Measurements from ENCODE around the gene SH2D1A. TPM values are rescaled to one million over a fixed set of nuclear protein-coding genes. Genes with fewer than 3 reads are reported as not detected.

Gene SH2D1A
- total and polyA plus RNA-seq, 2 of the 13 experiments (the other 11 are each of a cell fraction or from before 2014, with no cell fraction given): not detected

DNA sequence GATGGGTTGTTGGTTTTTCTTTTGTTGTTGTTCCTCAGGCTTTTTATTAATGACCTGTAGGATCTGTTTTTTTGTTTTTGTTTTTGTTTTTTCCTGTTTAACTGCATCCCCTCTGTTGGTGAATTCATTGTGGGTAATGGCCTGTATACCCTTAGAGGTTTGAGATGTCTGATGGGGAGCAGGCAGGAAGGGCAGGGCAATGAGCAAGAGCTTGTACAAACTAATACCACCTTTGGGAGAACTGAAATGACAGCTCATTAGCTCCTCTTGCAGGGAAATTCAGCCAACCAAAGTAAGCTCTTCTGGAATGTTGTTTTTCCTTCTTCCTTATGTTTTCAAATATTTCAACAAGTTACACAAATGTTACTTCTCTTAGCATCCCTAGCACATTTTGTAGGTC is 23.4 kb downstream of the SH2D1A start:
- FAIRE-seq (no peak), ATAC-seq (no peak)
- CTCF ChIA-PET (ENCODE audit: low intra/inter-chr PET ratio, low total read pairs): no interaction called here

DNA sequence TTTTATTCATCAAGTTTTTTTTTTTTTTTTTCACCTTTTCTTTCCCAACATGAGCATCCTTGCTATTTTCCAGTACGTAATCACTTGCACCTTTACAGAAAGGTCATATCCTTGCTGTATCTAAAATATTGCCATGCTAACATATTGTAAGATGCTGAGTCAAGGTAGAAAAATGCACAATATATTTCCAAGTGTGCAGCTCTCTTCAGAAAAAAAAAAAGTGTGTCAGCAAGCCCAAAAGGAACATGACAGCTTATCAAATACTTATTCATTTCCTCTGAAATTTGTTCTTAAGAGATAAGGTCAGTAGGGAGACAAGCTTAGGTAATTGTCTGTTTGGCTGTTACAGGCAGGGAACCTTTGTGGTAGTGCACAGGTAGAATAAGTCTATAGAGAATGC is 27.0 kb downstream of the SH2D1A start:
- no peak for ATAC-seq
- CTCF ChIA-PET (ENCODE audit: low intra/inter-chr PET ratio, low total read pairs): no interaction called here
- Histone ChIP-seq H3K4me1 (ENCODE audit: insufficient read depth, low read length) (no peaks in the 10 kb centered on the region), H3K79me2 (ENCODE audit: insufficient read depth, low read length) (no peaks in the 10 kb centered on the region), H3K9me3 (ENCODE audit: low read length) (no peaks in the 10 kb centered on the region), H3K4me2 (ENCODE audit: low read depth, low read length) (no peak overlapping the region), H4K20me1 (ENCODE audit: insufficient read depth, low read length) (no peaks in the 10 kb centered on the region), H3K27me3 (ENCODE audit: control insufficient read depth in 1 of 2, insufficient read depth in 2 of 2, low read length in 2 of 2) (no peaks in the 10 kb centered on the region), H2AFZ (ENCODE audit: low read length) (no peak overlapping the region), H3K9ac (ENCODE audit: insufficient read depth, low read depth, low read length) (no peak overlapping the region), H3K4me3 (replicated peaks in 1 of 3; ENCODE audit: insufficient read depth in 1 of 3, low read depth in 2 of 3, low read length in 3 of 3) (no peak overlapping the region), H3K27ac (ENCODE audit: extremely low read length, insufficient read depth, low read length) (no peak overlapping the region), H3K36me3 (replicated peaks in 1 of 2; ENCODE audit: control insufficient read depth in 1 of 2, insufficient read depth in 2 of 2, low read length in 2 of 2) (no peaks in the 10 kb centered on the region)
- FAIRE-seq: no peak
- DNase-seq (ENCODE audit: low spot score): no peak
- POLR2A ChIA-PET: no interaction called here
- WGBS (ENCODE audit: low lambda C conversion rate): 10% methylated on average over 1 of the region's 1 CpG
- in situ Hi-C loops (cut with HindIII; ENCODE audit: extremely low pct_ligation_motif_present, low pct_unique_long_range_greater_than_20kb) (no loop called here), intact Hi-C loops (cut with micrococcal nuclease; ENCODE audit: unreplicated experiment) (no loop called here)
- no TSS peak for BruUV-seq (replicated peaks)
- TF ChIP-seq SETDB1 (CRISPR knock-in tag; IDR thresholded peaks at IDR 0.05; ENCODE audit: borderline replicate concordance) (no peak), PAWR (CRISPR knock-in tag; IDR thresholded peaks at IDR 0.05; ENCODE audit: borderline replicate concordance) (no peak), ZKSCAN1 (IDR thresholded peaks at IDR 0.05; ENCODE audit: low read length) (no peak), SATB2 (CRISPR knock-in tag; IDR thresholded peaks at IDR 0.05) (no peak), SNAI1 (CRISPR knock-in tag; IDR thresholded peaks at IDR 0.05; ENCODE audit: borderline replicate concordance) (no peak), ZNF260 (CRISPR knock-in tag; IDR thresholded peaks at IDR 0.05; ENCODE audit: borderline replicate concordance, low read depth) (no peak)
- TF ChIP-seq, protein P1, sequence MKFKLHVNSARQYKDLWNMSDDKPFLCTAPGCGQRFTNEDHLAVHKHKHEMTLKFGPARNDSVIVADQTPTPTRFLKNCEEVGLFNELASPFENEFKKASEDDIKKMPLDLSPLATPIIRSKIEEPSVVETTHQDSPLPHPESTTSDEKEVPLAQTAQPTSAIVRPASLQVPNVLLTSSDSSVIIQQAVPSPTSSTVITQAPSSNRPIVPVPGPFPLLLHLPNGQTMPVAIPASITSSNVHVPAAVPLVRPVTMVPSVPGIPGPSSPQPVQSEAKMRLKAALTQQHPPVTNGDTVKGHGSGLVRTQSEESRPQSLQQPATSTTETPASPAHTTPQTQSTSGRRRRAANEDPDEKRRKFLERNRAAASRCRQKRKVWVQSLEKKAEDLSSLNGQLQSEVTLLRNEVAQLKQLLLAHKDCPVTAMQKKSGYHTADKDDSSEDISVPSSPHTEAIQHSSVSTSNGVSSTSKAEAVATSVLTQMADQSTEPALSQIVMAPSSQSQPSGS (CRISPR knock-in tag; IDR thresholded peaks at IDR 0.05): no peak
- TF ChIP-seq, protein P2, sequence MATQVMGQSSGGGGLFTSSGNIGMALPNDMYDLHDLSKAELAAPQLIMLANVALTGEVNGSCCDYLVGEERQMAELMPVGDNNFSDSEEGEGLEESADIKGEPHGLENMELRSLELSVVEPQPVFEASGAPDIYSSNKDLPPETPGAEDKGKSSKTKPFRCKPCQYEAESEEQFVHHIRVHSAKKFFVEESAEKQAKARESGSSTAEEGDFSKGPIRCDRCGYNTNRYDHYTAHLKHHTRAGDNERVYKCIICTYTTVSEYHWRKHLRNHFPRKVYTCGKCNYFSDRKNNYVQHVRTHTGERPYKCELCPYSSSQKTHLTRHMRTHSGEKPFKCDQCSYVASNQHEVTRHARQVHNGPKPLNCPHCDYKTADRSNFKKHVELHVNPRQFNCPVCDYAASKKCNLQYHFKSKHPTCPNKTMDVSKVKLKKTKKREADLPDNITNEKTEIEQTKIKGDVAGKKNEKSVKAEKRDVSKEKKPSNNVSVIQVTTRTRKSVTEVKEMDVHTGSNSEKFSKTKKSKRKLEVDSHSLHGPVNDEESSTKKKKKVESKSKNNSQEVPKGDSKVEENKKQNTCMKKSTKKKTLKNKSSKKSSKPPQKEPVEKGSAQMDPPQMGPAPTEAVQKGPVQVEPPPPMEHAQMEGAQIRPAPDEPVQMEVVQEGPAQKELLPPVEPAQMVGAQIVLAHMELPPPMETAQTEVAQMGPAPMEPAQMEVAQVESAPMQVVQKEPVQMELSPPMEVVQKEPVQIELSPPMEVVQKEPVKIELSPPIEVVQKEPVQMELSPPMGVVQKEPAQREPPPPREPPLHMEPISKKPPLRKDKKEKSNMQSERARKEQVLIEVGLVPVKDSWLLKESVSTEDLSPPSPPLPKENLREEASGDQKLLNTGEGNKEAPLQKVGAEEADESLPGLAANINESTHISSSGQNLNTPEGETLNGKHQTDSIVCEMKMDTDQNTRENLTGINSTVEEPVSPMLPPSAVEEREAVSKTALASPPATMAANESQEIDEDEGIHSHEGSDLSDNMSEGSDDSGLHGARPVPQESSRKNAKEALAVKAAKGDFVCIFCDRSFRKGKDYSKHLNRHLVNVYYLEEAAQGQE (IDR thresholded peaks at IDR 0.05; ENCODE audit: borderline replicate concordance in 1 of 2, low read depth in 1 of 2, low read length in 2 of 2): no peak

More for the DNA sequence above, 23.4 kb downstream of the SH2D1A start:
- BruUV-seq (replicated peaks): no TSS peak
- H2AFZ ChIP-seq (ENCODE audit: low read length): no peak overlapping the region
- DNase-seq (ENCODE audit: low spot score): no peak
- no peaks in the 10 kb centered on the region for H3K27me3 ChIP-seq (ENCODE audit: control insufficient read depth in 1 of 2, insufficient read depth in 2 of 2, low read length in 2 of 2)
- H3K9me3 ChIP-seq (ENCODE audit: low read length): no peaks in the 10 kb centered on the region
- TF ChIP-seq ZBTB42 (CRISPR knock-in tag; IDR thresholded peaks at IDR 0.05): no peak
- no peak for TF ChIP-seq ZNF263 (CRISPR knock-in tag; IDR thresholded peaks at IDR 0.05)
- no peak for TF ChIP-seq ADNP (CRISPR knock-in tag; IDR thresholded peaks at IDR 0.05)
- no peak for TF ChIP-seq ZNF496 (CRISPR knock-in tag; IDR thresholded peaks at IDR 0.05; ENCODE audit: insufficient replicate concordance)
- no peak for TF ChIP-seq ZNF724P (CRISPR knock-in tag; IDR thresholded peaks at IDR 0.05; ENCODE audit: borderline replicate concordance)
- TF ChIP-seq, protein P3, sequence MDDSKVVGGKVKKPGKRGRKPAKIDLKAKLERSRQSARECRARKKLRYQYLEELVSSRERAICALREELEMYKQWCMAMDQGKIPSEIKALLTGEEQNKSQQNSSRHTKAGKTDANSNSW (CRISPR knock-in tag; IDR thresholded peaks at IDR 0.05; ENCODE audit: borderline replicate concordance): no peak
- TF ChIP-seq ZNF24 (IDR thresholded peaks at IDR 0.05): no peak
- TF ChIP-seq PRMT3 (CRISPR knock-in tag; IDR thresholded peaks at IDR 0.05; ENCODE audit: borderline replicate concordance, low read depth): no peak
- no peak for TF ChIP-seq ARID2 (CRISPR knock-in tag; IDR thresholded peaks at IDR 0.05; ENCODE audit: borderline replicate concordance)
- TF ChIP-seq MAF1 (CRISPR knock-in tag; IDR thresholded peaks at IDR 0.05; ENCODE audit: borderline replicate concordance): no peak
- in situ Hi-C loops (cut with HindIII; ENCODE audit: extremely low pct_ligation_motif_present, low pct_unique_long_range_greater_than_20kb): no loop called here
- H3K4me3 ChIP-seq (replicated peaks in 1 of 3; ENCODE audit: insufficient read depth in 1 of 3, low read depth in 2 of 3, low read length in 3 of 3): no peak overlapping the region
- intact Hi-C loops (cut with micrococcal nuclease; ENCODE audit: unreplicated experiment): no loop called here
- H3K4me1 ChIP-seq (ENCODE audit: insufficient read depth, low read length): no peaks in the 10 kb centered on the region
- POLR2A ChIA-PET: no interaction called here
- H3K27ac ChIP-seq (ENCODE audit: extremely low read length, insufficient read depth, low read length): no peak overlapping the region
- H4K20me1 ChIP-seq (ENCODE audit: insufficient read depth, low read length): no peaks in the 10 kb centered on the region
- H3K4me2 ChIP-seq (ENCODE audit: low read depth, low read length): no peak overlapping the region
- H3K36me3 ChIP-seq (replicated peaks in 1 of 2; ENCODE audit: control insufficient read depth in 1 of 2, insufficient read depth in 2 of 2, low read length in 2 of 2): no peaks in the 10 kb centered on the region
- no peak overlapping the region for H3K9ac ChIP-seq (ENCODE audit: insufficient read depth, low read depth, low read length)
- H3K79me2 ChIP-seq (ENCODE audit: insufficient read depth, low read length): no peaks in the 10 kb centered on the region

All from HepG2 (cell line).